ENCODE measurements around the gene KLHL22. TPM values are rescaled to one million over a fixed set of nuclear protein-coding genes. Genes with fewer than 3 reads are reported as not detected.
A peak's percentile ranks its signal among the peaks of the same experiment; 100 is the strongest.
"Not testable (repeated sequence)": the region's sequence is repeated elsewhere in the genome, so short reads cannot be mapped to it uniquely, and the experiment has no call there.

KLHL22 gene
- total RNA-seq, 1 donor from 2014 or later: 18.0 TPM

DNA sequence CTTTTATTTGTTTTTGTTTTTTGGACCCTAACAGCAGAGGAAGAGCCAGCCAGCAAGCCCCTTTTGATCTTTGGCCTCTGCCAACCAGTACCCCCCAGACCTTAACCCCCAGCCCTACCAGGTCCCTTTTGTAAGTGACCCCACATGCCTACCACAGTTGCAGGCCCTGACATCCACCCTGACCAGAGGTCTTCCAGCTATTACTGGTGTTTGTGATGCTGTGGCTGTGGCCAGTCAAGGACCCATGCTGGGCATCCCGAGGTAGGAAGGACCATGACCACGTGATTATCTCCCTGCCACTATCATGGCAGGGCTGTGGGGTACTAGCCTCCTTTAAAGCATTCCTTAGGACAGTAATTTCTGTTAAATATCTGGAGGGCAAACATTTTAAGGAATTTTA lies 20.8 kb upstream of the KLHL22 start:
- H3K4me3 ChIP-seq (ENCODE audit: low read depth, low read length): no peak overlapping the region
- DNase-seq (ENCODE audit: low read depth): no peak
- TF ChIP-seq, protein P1, sequence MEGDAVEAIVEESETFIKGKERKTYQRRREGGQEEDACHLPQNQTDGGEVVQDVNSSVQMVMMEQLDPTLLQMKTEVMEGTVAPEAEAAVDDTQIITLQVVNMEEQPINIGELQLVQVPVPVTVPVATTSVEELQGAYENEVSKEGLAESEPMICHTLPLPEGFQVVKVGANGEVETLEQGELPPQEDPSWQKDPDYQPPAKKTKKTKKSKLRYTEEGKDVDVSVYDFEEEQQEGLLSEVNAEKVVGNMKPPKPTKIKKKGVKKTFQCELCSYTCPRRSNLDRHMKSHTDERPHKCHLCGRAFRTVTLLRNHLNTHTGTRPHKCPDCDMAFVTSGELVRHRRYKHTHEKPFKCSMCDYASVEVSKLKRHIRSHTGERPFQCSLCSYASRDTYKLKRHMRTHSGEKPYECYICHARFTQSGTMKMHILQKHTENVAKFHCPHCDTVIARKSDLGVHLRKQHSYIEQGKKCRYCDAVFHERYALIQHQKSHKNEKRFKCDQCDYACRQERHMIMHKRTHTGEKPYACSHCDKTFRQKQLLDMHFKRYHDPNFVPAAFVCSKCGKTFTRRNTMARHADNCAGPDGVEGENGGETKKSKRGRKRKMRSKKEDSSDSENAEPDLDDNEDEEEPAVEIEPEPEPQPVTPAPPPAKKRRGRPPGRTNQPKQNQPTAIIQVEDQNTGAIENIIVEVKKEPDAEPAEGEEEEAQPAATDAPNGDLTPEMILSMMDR (conservative IDR thresholded peaks at IDR 0.05; ENCODE audit: low read depth, low read length): no peak

DNA sequence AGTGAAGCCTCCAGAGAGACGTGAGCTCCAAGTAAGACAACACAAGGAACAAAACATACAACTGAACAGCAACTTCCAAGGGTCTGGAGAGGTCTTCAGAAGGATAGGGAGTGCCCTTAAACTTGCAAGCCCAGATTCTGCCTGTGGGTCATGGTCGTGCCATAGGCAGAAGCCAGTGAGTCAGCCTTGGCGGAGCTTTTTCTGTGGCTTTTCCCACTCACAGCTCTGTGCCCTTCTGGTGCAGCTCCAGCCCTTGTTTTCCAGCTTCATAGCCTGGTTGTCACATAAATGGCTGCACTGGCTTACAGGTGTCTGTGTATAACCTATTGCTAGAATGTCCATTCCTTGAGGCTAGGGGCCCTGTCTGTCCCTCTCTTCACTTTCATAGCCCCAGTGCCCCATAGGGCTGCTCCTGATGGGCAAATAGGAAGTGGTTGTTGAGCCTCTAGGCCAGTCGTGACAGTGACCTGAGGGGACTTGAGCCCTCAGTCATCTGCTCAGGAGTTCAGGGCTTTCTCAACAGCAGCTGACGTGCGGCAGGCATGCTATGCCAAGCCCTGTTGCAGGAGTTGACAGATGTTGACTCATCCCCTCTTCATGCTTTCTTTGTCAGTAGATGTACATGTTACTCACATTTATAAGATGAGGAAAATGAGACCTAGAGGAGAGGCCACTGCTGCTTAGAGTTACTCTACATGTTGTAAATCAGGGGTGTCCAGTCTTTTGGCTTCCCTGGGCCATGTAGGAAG lies 19.2 kb upstream of the KLHL22 start:
- no peak for DNase-seq (ENCODE audit: low read depth)
- H3K4me3 ChIP-seq (ENCODE audit: low read depth, low read length): no peak overlapping the region
- TF ChIP-seq, protein P1 (conservative IDR thresholded peaks at IDR 0.05; ENCODE audit: low read depth, low read length): no peak

GRCh38 chr22:20511578-20512229 lies 16.1 kb upstream of the KLHL22 start:
- no peak for DNase-seq (ENCODE audit: low read depth)
- TF ChIP-seq, protein P1 (conservative IDR thresholded peaks at IDR 0.05; ENCODE audit: low read depth, low read length): no peak
- no peak overlapping the region for H3K4me3 ChIP-seq (ENCODE audit: low read depth, low read length)

DNA sequence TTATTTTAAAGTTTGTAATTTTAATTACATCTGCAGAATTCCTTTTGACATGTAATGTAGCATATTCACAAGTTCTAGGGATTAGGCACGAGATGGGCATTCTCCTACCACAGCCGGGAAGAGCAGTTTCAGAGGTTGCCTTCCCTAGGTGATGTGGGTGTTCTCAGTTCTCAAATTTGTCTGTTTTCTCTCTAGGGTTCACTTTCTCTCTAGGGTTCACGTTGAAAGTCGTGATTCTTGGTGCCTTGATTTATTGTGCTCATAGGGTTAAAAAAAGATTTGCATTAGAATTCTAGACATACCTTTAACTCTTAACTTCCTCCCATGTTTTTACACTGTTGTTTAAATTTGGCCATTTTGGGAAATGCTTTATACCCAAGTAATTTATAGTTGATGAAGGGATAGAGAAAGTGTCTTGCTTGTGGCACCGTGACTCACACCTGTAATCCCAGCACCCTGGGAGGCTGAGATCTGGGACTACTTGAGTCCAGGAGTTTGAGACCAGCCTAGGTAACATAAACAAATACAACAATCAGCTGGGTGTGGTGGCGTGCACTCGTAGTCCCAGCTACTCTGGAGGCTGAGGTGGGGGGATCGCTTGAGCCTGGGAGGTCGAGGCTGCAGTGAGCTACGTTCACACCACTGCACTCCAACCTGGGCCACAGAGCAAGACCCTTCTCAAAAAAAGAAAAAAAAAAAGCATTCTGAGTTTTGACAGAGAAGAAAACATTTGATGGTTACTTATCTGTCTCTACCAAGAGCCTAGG lies 15.4 kb upstream of the KLHL22 start:
- DNase-seq (ENCODE audit: low read depth): no peak
- TF ChIP-seq, protein P1 (conservative IDR thresholded peaks at IDR 0.05; ENCODE audit: low read depth, low read length): no peak
- no peak overlapping the region for H3K4me3 ChIP-seq (ENCODE audit: low read depth, low read length)

GRCh38 chr22:20509344-20510047 lies 13.9 kb upstream of the KLHL22 start:
- TF ChIP-seq, protein P1 (conservative IDR thresholded peaks at IDR 0.05; ENCODE audit: low read depth, low read length): no peak
- H3K4me3 ChIP-seq (ENCODE audit: low read depth, low read length): peak overlapping the region; percentile 87
- no peak for DNase-seq (ENCODE audit: low read depth)

GRCh38 chr22:20508815-20509271 lies 13.2 kb upstream of the KLHL22 start:
- DNase-seq (ENCODE audit: low read depth): no peak
- TF ChIP-seq, protein P1 (conservative IDR thresholded peaks at IDR 0.05; ENCODE audit: low read depth, low read length): no peak
- H3K4me3 ChIP-seq (ENCODE audit: low read depth, low read length): peak overlapping the region; percentile 87

GRCh38 chr22:20508067-20508755 lies 12.6 kb upstream of the KLHL22 start:
- H3K4me3 ChIP-seq (ENCODE audit: low read depth, low read length): peak overlapping the region; percentile 87
- DNase-seq (ENCODE audit: low read depth): not testable (repeated sequence)

Data from epithelial cell of proximal tubule (primary cell).